NCI-H774 (cell line): ENCODE results near the gene SASH1.

Experiments used
- DNase-seq: peaks from one replicate; lab custom pipeline; 2025; lab: John Stamatoyannopoulos, UW

SASH1 gene

GRCh38 chr6:148497257-148497656, 154.6 kb downstream of the SASH1 start:
- no peak for DNase-seq

GRCh38 chr6:148497717-148498116, 155.1 kb downstream of the SASH1 start:
- no peak for DNase-seq

- DNase-seq: no peak
Observed at GRCh38 chr6:148500402-148500801, 157.8 kb downstream of the SASH1 start.

- DNase-seq: no peak
Observed at GRCh38 chr6:148501178-148501590, 158.5 kb downstream of the SASH1 start.

GRCh38 chr6:148502083-148502772, 159.6 kb downstream of the SASH1 start:
- DNase-seq: no peak

- DNase-seq: no peak
Observed at GRCh38 chr6:148502773-148503135, 160.1 kb downstream of the SASH1 start.

GRCh38 chr6:148503703-148504102, 161.1 kb downstream of the SASH1 start:
- DNase-seq: no peak

GRCh38 chr6:148507774-148508173, 165.1 kb downstream of the SASH1 start:
- DNase-seq: no peak

- DNase-seq: no peak
Observed at GRCh38 chr6:148508401-148509041, 165.9 kb downstream of the SASH1 start.

GRCh38 chr6:148509119-148509799, 166.6 kb downstream of the SASH1 start:
- no peak for DNase-seq

GRCh38 chr6:148509800-148510581, 167.4 kb downstream of the SASH1 start:
- DNase-seq: peak; percentile 5

GRCh38 chr6:148513145-148514071, 170.8 kb downstream of the SASH1 start:
- no peak for DNase-seq

- no peak for DNase-seq
Observed at GRCh38 chr6:148514091-148514845, 171.6 kb downstream of the SASH1 start.

GRCh38 chr6:148516217-148516616, 173.6 kb downstream of the SASH1 start:
- no peak for DNase-seq

GRCh38 chr6:148516617-148517016, 174.0 kb downstream of the SASH1 start:
- no peak for DNase-seq

GRCh38 chr6:148517470-148517869, 174.8 kb downstream of the SASH1 start:
- no peak for DNase-seq

GRCh38 chr6:148518511-148519156, 176.0 kb downstream of the SASH1 start:
- no peak for DNase-seq

GRCh38 chr6:148520109-148520841, 177.6 kb downstream of the SASH1 start:
- no peak for DNase-seq

- DNase-seq: no peak
Observed at GRCh38 chr6:148521158-148521557, 178.5 kb downstream of the SASH1 start.
